K562 (cell line): ENCODE data around the gene ZCCHC8. TPM values are rescaled to one million over a fixed set of nuclear protein-coding genes. Genes with fewer than 3 reads are reported as not detected.

Experiments used
- ATAC-seq: fragments of 200-7000 bp; cut with Tn5 transposase; 3 replicates; pipeline ENCODE4 v1.9.1; 2020; ENCODE audit warnings: moderate library complexity
- BruUV-seq: library from RNA; stranded (reverse); fragments of 400-500 nt; replicated peaks from 2 replicates; lab custom pipeline; 2021; lab: Mats Ljungman, UMichigan
- CTCF ChIA-PET: fragments of 300-600 bp; formaldehyde crosslinking; extraction: SDS; loops from one replicate; lab custom pipeline; 2021; ENCODE audit warnings: low intra/inter-chr PET ratio; lab: Yijun Ruan, JAX
- POLR2A ChIA-PET: fragments of 300-600, 350-650 bp; sonication (Branson Sonifier 250); formaldehyde crosslinking; extraction: SDS; loops from one replicate; lab custom pipeline; 2021; ENCODE audit warnings: antibody characterized with exemption, inconsistent platforms; lab: Yijun Ruan, JAX
- DNase-seq, 4 experiments: peaks; one replicate each; pipeline versions ENCODE4 v3.0.0 to v3.0.0-alpha.2; 2011 to 2018; ENCODE audit warnings: low spot score in 3 of 4, mixed read lengths in 3 of 4; ENCODE audit errors: extremely low read depth in 1 of 4
- FAIRE-seq: peaks from 2 replicates; lab custom pipeline; 2011; peaks lifted over from hg19 to GRCh38; lab: Jason Lieb, UNC
- H2AFZ ChIP-seq: 2 replicates; pipeline ENCODE4 v1.6.0; 2011; ENCODE audit warnings: low read depth, low read length, control low read depth, inconsistent platforms
- H3K27ac ChIP-seq: fragments of 200-600 bp; 3 replicates; pipeline ENCODE4 v1.8.0; 2011; ENCODE audit warnings: low read depth, mild to moderate bottlenecking, control low read depth, inconsistent platforms, low read length, moderate library complexity, mixed read lengths; ENCODE audit errors: extremely low read depth
- H3K27me3 ChIP-seq, 2 experiments: fragments of 300-600 bp in 1 of 2; 2 replicates in 1 of 2; 3 replicates in 1 of 2; pipeline versions ENCODE4 v1.6.0 to v1.8.0; 2011; ENCODE audit warnings: inconsistent platforms in 2 of 2, low read length in 2 of 2, mild to moderate bottlenecking in 1 of 2, mixed read lengths in 1 of 2, moderate library complexity in 1 of 2; ENCODE audit not compliant: control insufficient read depth in 2 of 2, insufficient read depth in 2 of 2
- H3K36me3 ChIP-seq: fragments of 300-600 bp; 3 replicates; pipeline ENCODE4 v1.8.0; 2011; ENCODE audit warnings: mild to moderate bottlenecking, low read length, inconsistent platforms; ENCODE audit not compliant: control insufficient read depth, insufficient read depth
- H3K4me1 ChIP-seq, 2 experiments: fragments of 200-600 bp in 1 of 2; replicated peaks in 1 of 2; 2 replicates in 1 of 2; 3 replicates in 1 of 2; pipeline versions ENCODE4 v1.5.1 to v1.8.0; 2011; ENCODE audit warnings: inconsistent platforms in 2 of 2, low read length in 2 of 2, mild to moderate bottlenecking in 1 of 2, mixed read lengths in 1 of 2, moderate library complexity in 1 of 2; ENCODE audit not compliant: control insufficient read depth in 2 of 2, insufficient read depth in 2 of 2
- H3K4me2 ChIP-seq: 2 replicates; pipeline ENCODE4 v1.6.1; 2011; ENCODE audit warnings: low read length, control low read depth, inconsistent platforms, mixed read lengths; ENCODE audit not compliant: insufficient read depth
- H3K4me3 ChIP-seq: fragments of 200-600 bp; sonication (generic), shearing (Covaris generic); 2 replicates; pipeline ENCODE4 v1.5.1; 2016; ENCODE audit warnings: control low read depth, inconsistent platforms
- H3K79me2 ChIP-seq: fragments of 200-600 bp; 3 replicates; pipeline ENCODE4 v1.8.0; 2011; ENCODE audit warnings: low read length, inconsistent platforms; ENCODE audit not compliant: control insufficient read depth, insufficient read depth
- H3K9ac ChIP-seq, 2 experiments: 2 replicates each; pipeline versions ENCODE4 v1.6.0 to v1.6.1; 2011; ENCODE audit warnings: low read depth in 2 of 2, low read length in 2 of 2, control low read depth in 1 of 2, inconsistent platforms in 1 of 2, mild to moderate bottlenecking in 1 of 2, mixed read lengths in 1 of 2; ENCODE audit not compliant: insufficient read depth in 1 of 2
- H3K9me1 ChIP-seq: one replicate; pipeline ENCODE4 v1.6.0; 2011; ENCODE audit warnings: inconsistent platforms, mild to moderate bottlenecking, low read length, moderate library complexity; ENCODE audit not compliant: control insufficient read depth, insufficient read depth
- H3K9me3 ChIP-seq: replicated peaks from 2 replicates; pipeline ENCODE4 v1.5.1; 2011; ENCODE audit warnings: low read depth, low read length, inconsistent platforms; ENCODE audit not compliant: control insufficient read depth, insufficient read depth
- H4K20me1 ChIP-seq: replicated peaks from 2 replicates; pipeline ENCODE4 v1.6.1; 2011; ENCODE audit warnings: low read length, inconsistent platforms, mixed read lengths; ENCODE audit not compliant: control insufficient read depth, insufficient read depth
- CEBPB ChIP-seq: fragments of 450-650 bp; IDR thresholded peaks from 2 replicates; pipeline ENCODE4 v1.6.1; 2016; ENCODE audit warnings: missing genetic modification characterization, missing compliant biosample characterization
- CEBPG ChIP-seq, 3 experiments: fragments of 200-800 bp in 1 of 3; sonication (Bioruptor generic) in 1 of 3; sonication (generic) in 1 of 3; formaldehyde crosslinking in 1 of 3; IDR thresholded peaks in 2 of 3; conservative IDR thresholded peaks in 1 of 3; 2 replicates each; pipeline versions ENCODE4 v1.6.1 to v1.8.0; 2016 to 2022; ENCODE audit warnings: missing compliant biosample characterization in 2 of 3, missing genetic modification characterization in 2 of 3, mild to moderate bottlenecking in 1 of 3, missing genetic modification reagents in 1 of 3
- DDX20 ChIP-seq: fragments of 450-650 bp; IDR thresholded peaks from 2 replicates; pipeline ENCODE4 v1.6.1; 2016; ENCODE audit warnings: missing genetic modification characterization, low read depth, mild to moderate bottlenecking, missing compliant biosample characterization, moderate library complexity
- ID3 ChIP-seq, 2 experiments: fragments of 250-450 bp in 1 of 2; fragments of 450-650 bp in 1 of 2; sonication (Bioruptor Pico) in 1 of 2; IDR thresholded peaks; 2 replicates each; pipeline versions ENCODE4 v1.6.1 to v1.8.0; 2016 to 2021; ENCODE audit warnings: mild to moderate bottlenecking in 2 of 2, moderate library complexity in 2 of 2, missing compliant biosample characterization in 1 of 2, missing genetic modification characterization in 1 of 2
- LEF1 ChIP-seq: fragments of 450-650 bp; IDR thresholded peaks from 2 replicates; pipeline ENCODE4 v1.6.1; 2016; ENCODE audit warnings: mild to moderate bottlenecking
- PPARD ChIP-seq: fragments of 250-450 bp; sonication (Bioruptor Pico); IDR thresholded peaks from 2 replicates; pipeline ENCODE4 v1.8.0; 2022; ENCODE audit warnings: inconsistent platforms, mild to moderate bottlenecking, moderate library complexity
- RAD51 ChIP-seq: fragments of 450-650 bp; IDR thresholded peaks from 2 replicates; pipeline ENCODE4 v1.7.1; 2016; ENCODE audit warnings: low read depth, mild to moderate bottlenecking, borderline replicate concordance
- TEAD1 ChIP-seq, 2 experiments: fragments of 450-650 bp in 1 of 2; sonication (generic) in 1 of 2; formaldehyde crosslinking; IDR thresholded peaks; 2 replicates each; pipeline versions ENCODE4 v1.4.0 to v1.8.0; 2020 to 2022; ENCODE audit warnings: mild to moderate bottlenecking in 2 of 2, missing genetic modification reagents in 1 of 2
- ZNF57 ChIP-seq: fragments of 450-650 bp; formaldehyde crosslinking; IDR thresholded peaks from 2 replicates; pipeline ENCODE4 v1.4.0; 2020; ENCODE audit warnings: mild to moderate bottlenecking, moderate library complexity
- WGBS: fragments of 100-300 bp; shearing (Covaris generic); methylation state at CpG from one replicate; pipeline ENCODE4 v1.1.6; 2016; ENCODE audit warnings: low coverage, mixed read lengths; ENCODE audit not compliant: insufficient coverage; ENCODE audit errors: missing lambda C conversion rate; 5-methylcytosine and 5-hydroxymethylcytosine counted together
- in situ Hi-C: fragments of 300-500 bp; cut with MboI; formaldehyde crosslinking; loops from 4 replicates; pipeline ENCODE4 v1.15.0; 2018; ENCODE audit warnings: inconsistent platforms, mixed read lengths
- intact Hi-C: fragments of 100-400 bp; cut with micrococcal nuclease; formaldehyde crosslinking; loops from 2 replicates; pipeline ENCODE4 v1.14.2; 2022
- polyA plus RNA-seq, 8 experiments: library from polyadenylated mRNA; depleted of rRNA in 4 of 8; stranded (reverse) in 5 of 8; unstranded in 3 of 8; fragments of >200 nt; fragmentation: Nextera tagmentation in 2 of 8; fragmentation: Illumina TruSeq in 1 of 8; extraction: Ambion mirVana in 2 of 8; extraction: Trizol in 1 of 8; gene quantifications; 2 replicates each; pipeline versions ENCODE4 v1.2.1 to v1.2.3, GENCODE V29; 2011 to 2014; ENCODE audit warnings: inconsistent platforms in 1 of 8, missing spikeins in 1 of 8
- total RNA-seq, 7 experiments: library from RNA; depleted of rRNA in 6 of 7; stranded (reverse); fragments of >200 nt in 6 of 7; fragmentation: Illumina TruSeq in 2 of 7; extraction: Trizol in 2 of 7; gene quantifications; 2 replicates each; pipeline versions ENCODE4 v1.2.1 to v1.2.3, GENCODE V29; 2011 to 2021; ENCODE audit warnings: low replicate concordance in 1 of 7
- TF ChIP-seq, protein P1 (sequence below): fragments of 200-800 bp; sonication (Bioruptor generic); IDR thresholded peaks from 2 replicates; pipeline ENCODE4 v1.6.1; 2017; ENCODE audit warnings: missing genetic modification characterization, missing compliant biosample characterization

The ZCCHC8 gene
- total and polyA plus RNA-seq, 9 of the 15 experiments (the other 6 are each of a cell fraction or from before 2014, with no cell fraction given) = 14.8 to 50.9 (median 34.1) TPM

DNA sequence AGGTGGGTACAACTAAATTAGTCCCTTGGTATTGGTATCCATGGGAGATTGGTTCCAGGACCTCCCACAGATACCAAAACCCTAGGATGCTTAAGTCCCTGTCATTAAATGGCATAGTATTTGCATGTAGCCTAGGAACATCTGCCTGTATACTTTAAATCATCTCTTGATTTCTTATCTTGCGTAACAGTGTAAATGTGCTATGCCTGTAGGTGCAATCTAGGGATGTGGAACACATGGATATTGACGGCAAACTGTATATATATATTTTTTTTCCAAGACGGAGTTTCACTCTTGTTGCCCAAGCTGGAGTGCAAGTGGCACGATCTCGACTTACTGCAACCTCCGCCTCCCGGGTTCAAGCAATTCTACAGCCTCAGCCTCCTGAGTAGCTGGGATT, 27.9 kb upstream of the ZCCHC8 start:
- H2AFZ ChIP-seq = no peak overlapping the region
- H3K9me3 ChIP-seq = no peaks in the 10 kb centered on the region
- in situ Hi-C loops = no loop called here
- POLR2A ChIA-PET = interaction anchor here (1.4 to 2.7 kb wide), 4 partner anchors 9 to 128 kb away, joined by 7 to 18 read pairs (median 9); no protein-coding TSS in a partner anchor
- H3K4me2 ChIP-seq = peak overlapping the region; percentile 98; the same call in 1 of the 2 replicates
- FAIRE-seq = no peak
- peaks cover 85% of the 10 kb centered on the region for H3K79me2 ChIP-seq
- no TSS peak for BruUV-seq
- peak; percentile 72 for TF ChIP-seq CEBPB (tag)
- no peak for TF ChIP-seq CEBPG (CRISPR knock-in tag; IDR thresholded peaks at IDR 0.05)
- TF ChIP-seq CEBPG (tag; conservative IDR thresholded peaks at IDR 0.05 in 1 of 2, IDR thresholded peaks at IDR 0.05 in 1 of 2) = peak in 1 of 2 experiments; percentile 31; a peak in 1 of 4 replicates
- no peak for TF ChIP-seq ZNF57 (CRISPR knock-in tag)
- H3K27ac ChIP-seq = no peak overlapping the region
- WGBS = 93% methylated on average over 7 of the region's 7 CpGs
- H4K20me1 ChIP-seq = peaks cover 12% of the 10 kb centered on the region
- intact Hi-C loops = loop anchor here (5.0 kb wide), 1 partner anchor 466 kb away; no protein-coding TSS in a partner anchor
- DNase-seq = no peak
- H3K9me1 ChIP-seq = no peaks in the 10 kb centered on the region
- peak overlapping the region; percentile 62 for H3K4me3 ChIP-seq
- no peaks in the 10 kb centered on the region for H3K27me3 ChIP-seq
- peak overlapping the region in 1 of 2 experiments; percentile 98; a peak in 2 of 4 replicates for H3K9ac ChIP-seq
- H3K4me1 ChIP-seq = peaks cover 0 to 9% of the 10 kb centered on the region in 2 experiments; a peak in 2 of 5 replicates
- ATAC-seq = no peak
- CTCF ChIA-PET = no interaction called here
- H3K36me3 ChIP-seq = peaks cover 67% of the 10 kb centered on the region

GRCh38 chr12:122527478-122527944, 26.8 kb upstream of the ZCCHC8 start:
- ChIA-PET POLR2A (interaction anchor here (0.6 to 6.5 kb wide), 18 partner anchors 9 to 705 kb away, joined by 3 to 62 read pairs (median 7); partner anchors contain the start of genes ABCB9 and ZCCHC8), CTCF (no interaction called here)
- WGBS = 1% methylated on average over 21 of the region's 21 CpGs
- Histone ChIP-seq H3K9me1 (no peaks in the 10 kb centered on the region), H4K20me1 (peaks cover 22% of the 10 kb centered on the region), H3K27me3 (no peaks in the 10 kb centered on the region), H3K9ac (peak overlapping the region; percentile 92 to 98), H3K9me3 (no peaks in the 10 kb centered on the region), H2AFZ (peak overlapping the region; percentile 93), H3K36me3 (peaks cover 68% of the 10 kb centered on the region), H3K4me1 (peaks cover 4 to 19% of the 10 kb centered on the region in 2 experiments; a peak in 2 of 5 replicates), H3K4me3 (peak overlapping the region; percentile 62), H3K4me2 (peak overlapping the region; percentile 98), H3K27ac (peak overlapping the region; percentile 93), H3K79me2 (peaks cover 90% of the 10 kb centered on the region)
- no peak for FAIRE-seq
- intact Hi-C loops = loop anchor here (1.0 to 5.0 kb wide), 2 partner anchors 26 to 465 kb away; no protein-coding TSS in a partner anchor
- in situ Hi-C loops = no loop called here
- TSS peak; percentile 84 for BruUV-seq
- peak; percentile 15 to 54 (median 28) for DNase-seq
- ATAC-seq = peak; percentile 6
- TF ChIP-seq ID3 (CRISPR knock-in tag; IDR thresholded peaks at IDR 0.05) (no peak), ID3 (tag; IDR thresholded peaks at IDR 0.05) (0 out of 2 replicates have a peak, but pooled peaks have one; percentile 22), DDX20 (tag) (no peak), RAD51 (no peak), LEF1 (0 out of 2 replicates have a peak, but pooled peaks have one; percentile 7), TEAD1 (CRISPR knock-in tag; IDR thresholded peaks at IDR 0.05) (no peak), PPARD (CRISPR knock-in tag) (no peak)
- TF ChIP-seq, protein P1, sequence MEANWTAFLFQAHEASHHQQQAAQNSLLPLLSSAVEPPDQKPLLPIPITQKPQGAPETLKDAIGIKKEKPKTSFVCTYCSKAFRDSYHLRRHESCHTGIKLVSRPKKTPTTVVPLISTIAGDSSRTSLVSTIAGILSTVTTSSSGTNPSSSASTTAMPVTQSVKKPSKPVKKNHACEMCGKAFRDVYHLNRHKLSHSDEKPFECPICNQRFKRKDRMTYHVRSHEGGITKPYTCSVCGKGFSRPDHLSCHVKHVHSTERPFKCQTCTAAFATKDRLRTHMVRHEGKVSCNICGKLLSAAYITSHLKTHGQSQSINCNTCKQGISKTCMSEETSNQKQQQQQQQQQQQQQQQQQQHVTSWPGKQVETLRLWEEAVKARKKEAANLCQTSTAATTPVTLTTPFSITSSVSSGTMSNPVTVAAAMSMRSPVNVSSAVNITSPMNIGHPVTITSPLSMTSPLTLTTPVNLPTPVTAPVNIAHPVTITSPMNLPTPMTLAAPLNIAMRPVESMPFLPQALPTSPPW (CRISPR knock-in tag) = no peak
